GM10266 (cell line): ENCODE measurements around the gene ANKH.
"Not testable (repeated sequence)": the region's sequence is repeated elsewhere in the genome, so short reads cannot be mapped to it uniquely, and the experiment has no call there.

Source experiments
- DNase-seq: peaks from one replicate; pipeline ENCODE4 v3.0.0; 2012; ENCODE audit errors: extremely low spot score
- TF ChIP-seq, protein P1 (sequence below): IDR thresholded peaks from 2 replicates; pipeline ENCODE4 v1.5.1; 2012; ENCODE audit warnings: mild to moderate bottlenecking, low read depth; ENCODE audit not compliant: control insufficient read depth, insufficient read depth; ENCODE audit errors: missing control alignments

Gene ANKH

GRCh38 chr5:14806456-14806855 is 65.1 kb downstream of the ANKH start:
- no peak for DNase-seq
- TF ChIP-seq, protein P1, sequence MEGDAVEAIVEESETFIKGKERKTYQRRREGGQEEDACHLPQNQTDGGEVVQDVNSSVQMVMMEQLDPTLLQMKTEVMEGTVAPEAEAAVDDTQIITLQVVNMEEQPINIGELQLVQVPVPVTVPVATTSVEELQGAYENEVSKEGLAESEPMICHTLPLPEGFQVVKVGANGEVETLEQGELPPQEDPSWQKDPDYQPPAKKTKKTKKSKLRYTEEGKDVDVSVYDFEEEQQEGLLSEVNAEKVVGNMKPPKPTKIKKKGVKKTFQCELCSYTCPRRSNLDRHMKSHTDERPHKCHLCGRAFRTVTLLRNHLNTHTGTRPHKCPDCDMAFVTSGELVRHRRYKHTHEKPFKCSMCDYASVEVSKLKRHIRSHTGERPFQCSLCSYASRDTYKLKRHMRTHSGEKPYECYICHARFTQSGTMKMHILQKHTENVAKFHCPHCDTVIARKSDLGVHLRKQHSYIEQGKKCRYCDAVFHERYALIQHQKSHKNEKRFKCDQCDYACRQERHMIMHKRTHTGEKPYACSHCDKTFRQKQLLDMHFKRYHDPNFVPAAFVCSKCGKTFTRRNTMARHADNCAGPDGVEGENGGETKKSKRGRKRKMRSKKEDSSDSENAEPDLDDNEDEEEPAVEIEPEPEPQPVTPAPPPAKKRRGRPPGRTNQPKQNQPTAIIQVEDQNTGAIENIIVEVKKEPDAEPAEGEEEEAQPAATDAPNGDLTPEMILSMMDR: no peak

- TF ChIP-seq, protein P1: no peak
Measured at GRCh38 chr5:14802541-14802940, 69.0 kb downstream of the ANKH start.

GRCh38 chr5:14801792-14802191 is 69.8 kb downstream of the ANKH start:
- DNase-seq: no peak
- TF ChIP-seq, protein P1: no peak

More at GRCh38 chr5:14802541-14802940, 69.0 kb downstream of the ANKH start:
- DNase-seq: no peak

DNA sequence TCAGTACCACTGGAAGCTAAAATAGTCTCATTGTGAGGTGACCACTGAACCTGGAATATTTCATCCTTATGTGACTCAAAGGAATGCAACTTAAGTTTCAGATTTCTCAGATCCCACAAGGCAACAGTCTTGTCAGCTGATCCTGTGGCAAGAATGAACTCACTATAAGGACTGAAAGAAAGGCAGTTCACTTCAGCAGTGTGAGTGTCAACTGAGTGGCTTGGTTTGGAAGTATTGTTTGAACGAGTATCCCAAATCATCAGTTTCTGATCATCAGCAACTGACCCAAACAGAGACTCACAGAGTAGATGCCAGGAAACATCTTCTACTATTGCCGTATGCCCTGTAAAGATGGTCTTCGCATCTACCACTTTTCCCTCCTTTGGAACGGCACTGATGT is 74.2 kb downstream of the ANKH start:
- DNase-seq: not testable (repeated sequence)

- DNase-seq: no peak
- TF ChIP-seq, protein P1: no peak
Measured at GRCh38 chr5:14794583-14795230, 76.9 kb downstream of the ANKH start.

GRCh38 chr5:14793851-14794250 is 77.7 kb downstream of the ANKH start:
- TF ChIP-seq, protein P1: no peak
- DNase-seq: no peak

DNA sequence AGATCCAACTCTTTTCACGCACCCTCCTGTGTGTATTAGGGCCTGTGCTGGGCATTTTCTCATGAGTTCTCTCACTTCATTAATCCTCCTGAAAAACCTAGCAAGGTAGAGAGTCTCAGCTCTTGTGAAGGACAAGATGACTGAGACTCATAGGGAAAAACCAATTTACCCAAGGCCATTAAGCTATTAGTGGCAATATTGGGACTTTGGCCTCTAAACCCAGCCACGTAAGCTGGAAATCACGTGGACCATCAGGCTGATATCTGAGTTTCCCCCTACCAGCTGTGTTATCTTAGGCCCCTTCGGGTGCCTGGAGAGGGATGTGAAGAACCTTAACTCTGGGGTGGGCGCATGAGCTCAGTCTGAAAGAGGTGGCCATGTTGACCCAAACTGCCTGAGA is 80.7 kb downstream of the ANKH start:
- DNase-seq: no peak
- TF ChIP-seq, protein P1: no peak

DNA sequence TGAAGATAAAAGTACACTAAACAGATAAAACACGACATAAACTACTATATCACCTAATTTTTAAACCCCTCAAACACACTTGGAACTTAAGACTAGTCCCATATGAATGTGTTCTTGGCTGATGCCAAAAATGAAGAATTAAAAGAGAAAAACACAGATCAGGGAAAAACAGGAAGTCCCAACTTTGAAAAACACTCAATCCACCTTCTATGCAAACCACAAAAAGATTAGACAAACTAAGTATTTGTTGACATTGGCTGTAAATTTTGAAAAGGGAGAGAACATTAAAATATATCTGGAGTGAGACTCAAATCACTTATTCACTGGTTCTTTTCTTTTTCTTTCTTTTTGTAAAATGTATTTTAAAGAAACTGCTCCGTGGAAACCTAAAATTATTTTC is 81.4 kb downstream of the ANKH start:
- DNase-seq: no peak
- TF ChIP-seq, protein P1: no peak
